Embryonic facial prominence (tissue), 1 donor: ENCODE data around the gene ARHGDIA.
A peak's percentile ranks its signal among the peaks of the same experiment; 100 is the strongest.
"Not testable (repeated sequence)": the region's sequence is repeated elsewhere in the genome, so short reads cannot be mapped to it uniquely, and the experiment has no call there.

Experiments
- DNase-seq: peaks from one replicate; pipeline ENCODE4 v3.0.0-alpha.2; 2016; ENCODE audit errors: extremely low spot score

Gene ARHGDIA

GRCh38 chr17:81843713-81844326 is 27.3 kb downstream of the ARHGDIA start:
- no peak for DNase-seq

DNA sequence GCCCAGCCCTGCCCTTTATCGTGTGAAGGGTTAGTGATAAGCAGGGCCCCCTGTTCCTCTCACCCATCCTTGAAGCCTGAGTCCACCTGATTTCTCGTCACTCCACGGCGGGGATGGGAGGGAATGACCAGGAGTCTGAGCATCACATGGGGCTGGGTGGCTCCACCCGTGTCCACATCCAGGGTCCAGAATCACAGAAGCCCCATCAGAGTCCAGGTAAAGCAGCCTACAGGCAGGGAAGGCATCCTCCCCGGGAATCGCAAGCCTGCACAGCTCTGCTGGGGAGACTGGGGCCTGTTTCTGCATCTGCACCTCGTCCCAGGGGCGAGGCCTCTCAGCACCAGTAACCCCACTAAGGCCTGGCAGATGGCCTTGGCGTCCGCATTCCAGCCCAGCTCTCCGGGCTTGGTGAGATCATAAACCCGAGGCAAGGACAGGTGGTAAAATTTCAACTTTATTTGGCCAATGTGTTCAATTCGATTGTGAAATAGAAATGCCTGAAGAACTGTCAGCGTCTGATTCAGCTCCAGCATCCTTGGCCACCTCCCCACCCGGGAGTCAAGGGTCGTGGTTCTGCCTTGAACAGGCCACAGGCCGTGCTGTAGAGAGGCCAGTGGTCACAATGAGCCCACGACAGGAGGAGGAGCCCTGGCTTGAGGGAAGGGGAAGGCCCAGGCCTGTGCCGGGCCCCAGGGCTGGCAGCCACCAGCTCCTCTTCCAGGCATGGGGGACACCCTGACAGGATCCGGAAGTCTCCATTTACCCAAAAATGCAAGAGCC is 28.2 kb downstream of the ARHGDIA start:
- no peak for DNase-seq

DNA sequence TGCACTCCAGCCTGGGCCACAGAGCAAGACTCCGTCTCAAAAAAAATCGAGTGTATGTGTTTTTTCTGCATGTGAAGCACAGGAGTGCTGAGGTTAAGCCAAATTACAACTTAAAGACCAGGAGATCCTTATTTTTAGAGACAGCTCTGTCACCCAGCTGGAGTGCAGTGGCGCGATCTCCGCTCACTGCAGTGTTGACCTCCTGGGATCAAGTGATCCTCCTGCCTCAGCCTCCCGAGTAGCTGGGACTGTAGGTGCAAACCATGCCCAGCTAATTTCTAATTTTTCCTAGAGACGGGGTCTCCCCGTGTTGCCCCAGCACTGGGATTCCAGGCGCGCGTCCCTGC is 28.8 kb downstream of the ARHGDIA start:
- DNase-seq: no peak

DNA sequence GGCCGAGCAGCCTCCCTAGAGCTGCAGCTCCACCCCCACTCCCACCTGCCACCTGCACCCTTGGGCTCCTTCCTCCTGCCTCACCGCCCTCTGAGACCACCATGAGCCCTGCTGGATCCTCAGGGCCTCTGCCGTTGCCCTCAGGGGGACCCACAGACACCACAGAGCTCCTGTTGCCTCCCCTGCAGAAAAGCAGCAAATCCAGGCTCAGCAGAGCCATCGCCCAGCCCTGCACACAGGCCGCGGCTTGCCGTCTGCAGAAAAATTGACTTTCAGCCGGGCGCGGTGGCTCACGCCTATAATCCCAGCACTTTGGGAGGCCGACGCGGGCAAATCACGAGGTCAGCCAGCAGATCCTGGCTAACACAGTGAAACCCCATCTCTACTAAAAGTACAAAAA is 29.3 kb downstream of the ARHGDIA start:
- no peak for DNase-seq

DNA sequence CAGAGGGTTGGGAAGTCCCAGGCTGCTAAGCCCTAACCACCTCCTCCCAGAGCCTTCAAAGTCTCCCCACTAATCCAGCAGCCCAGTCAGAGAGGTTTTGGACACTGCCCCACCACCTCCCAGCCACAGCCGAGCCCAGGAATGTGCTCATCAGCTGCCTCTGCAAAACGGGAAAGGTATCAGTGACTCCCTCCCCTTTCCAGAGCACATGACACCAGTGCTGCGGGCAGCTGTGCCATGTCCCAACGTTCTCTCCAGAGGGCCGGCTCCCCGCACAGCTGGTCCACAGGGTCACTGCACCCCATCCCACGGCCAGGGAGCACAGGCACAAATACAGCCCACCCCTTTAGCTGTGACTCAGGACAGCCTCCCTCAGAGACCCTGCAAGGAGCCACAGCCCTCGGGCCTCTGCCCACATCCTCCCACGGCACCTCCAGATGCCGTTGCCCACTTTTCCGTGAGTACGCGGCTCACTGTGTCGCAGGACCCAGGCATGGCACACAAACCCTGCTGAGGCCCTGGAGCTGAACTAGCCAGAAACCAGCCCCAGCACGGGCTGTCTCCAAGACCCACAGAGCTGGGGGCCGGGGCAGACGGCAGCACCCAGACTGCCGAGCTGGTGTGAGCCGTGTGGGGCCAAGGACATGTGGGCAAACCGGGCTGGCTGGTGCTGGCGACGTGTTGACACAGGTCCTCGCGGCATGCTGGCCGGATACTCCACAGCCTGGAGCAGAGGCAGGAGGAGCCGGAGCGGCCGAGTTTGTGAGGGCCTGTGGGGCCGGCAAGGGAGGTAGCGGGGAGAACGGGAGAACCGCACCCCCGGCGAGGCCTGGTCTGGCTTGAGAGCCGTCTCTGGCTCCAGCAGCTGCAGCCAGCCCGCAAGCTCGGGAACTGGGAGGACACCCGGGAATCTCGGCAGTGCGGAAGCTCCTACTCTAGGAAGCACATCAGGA is 30.0 kb downstream of the ARHGDIA start:
- no peak for DNase-seq

DNA sequence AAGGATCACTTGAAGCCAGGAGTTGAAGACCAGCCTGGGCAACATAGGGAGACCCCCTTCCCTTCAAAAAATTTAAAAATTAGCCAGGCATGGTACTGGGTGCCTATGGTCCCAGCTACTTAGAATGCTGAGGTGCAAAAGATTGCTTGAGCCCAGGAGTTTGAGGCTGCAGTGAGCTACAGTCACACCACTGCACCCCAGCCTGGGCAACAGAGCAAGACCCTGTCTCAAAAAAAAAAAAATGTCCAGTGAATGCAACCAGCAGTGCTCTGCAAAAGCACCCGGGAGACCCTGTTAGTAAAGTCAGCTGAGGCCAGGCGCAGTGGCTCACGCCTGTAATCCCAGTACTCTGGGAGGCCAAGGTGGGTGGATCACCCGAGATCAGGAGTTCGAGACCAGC is 31.1 kb downstream of the ARHGDIA start:
- DNase-seq: not testable (repeated sequence)

DNA sequence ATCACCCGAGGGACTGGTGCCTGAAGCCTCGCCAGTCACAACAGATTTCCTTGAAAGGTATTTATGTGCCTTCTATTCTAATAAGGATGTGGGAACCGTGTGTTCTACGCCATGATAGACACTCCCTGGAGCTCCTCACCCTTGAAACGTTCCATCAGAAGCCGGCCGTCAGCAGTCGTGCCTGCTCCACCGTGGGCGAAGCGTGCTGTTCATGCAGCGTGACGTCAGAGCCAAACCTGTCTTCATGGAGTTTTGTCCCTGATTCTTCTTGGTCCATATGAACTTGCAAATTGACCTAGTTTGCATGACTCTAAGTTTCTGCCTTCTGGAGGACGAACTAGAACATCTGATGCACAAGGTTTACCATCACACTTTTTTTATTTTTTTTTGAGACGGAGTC is 31.8 kb downstream of the ARHGDIA start:
- DNase-seq: no peak

DNA sequence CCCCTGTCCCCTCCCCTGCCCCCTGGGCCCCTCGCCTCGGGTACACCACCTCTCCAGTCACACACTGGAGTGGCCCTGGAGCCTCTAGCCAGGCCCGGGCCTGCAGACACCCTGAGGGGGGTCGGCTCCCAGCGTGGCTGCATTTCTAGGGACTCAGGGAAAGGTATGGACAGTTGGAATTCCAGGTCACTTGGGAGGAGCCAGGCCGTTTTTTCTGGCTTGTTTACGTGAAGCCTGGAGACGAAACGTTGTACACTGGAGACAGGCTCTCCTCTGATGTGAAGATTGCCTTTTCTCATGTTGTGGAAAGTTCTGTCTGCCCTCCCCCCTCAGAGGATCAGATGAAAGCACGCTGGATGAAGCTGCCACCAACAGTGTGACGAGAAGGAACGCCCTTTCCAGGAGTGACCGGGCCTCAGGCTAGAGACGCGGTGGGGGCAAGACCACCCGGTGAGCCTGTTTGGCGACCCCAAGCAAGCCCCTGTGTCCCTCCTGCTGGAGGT is 32.3 kb downstream of the ARHGDIA start:
- DNase-seq: no peak

- no peak for DNase-seq
Measured at GRCh38 chr17:81837641-81838040, 33.5 kb downstream of the ARHGDIA start.

DNA sequence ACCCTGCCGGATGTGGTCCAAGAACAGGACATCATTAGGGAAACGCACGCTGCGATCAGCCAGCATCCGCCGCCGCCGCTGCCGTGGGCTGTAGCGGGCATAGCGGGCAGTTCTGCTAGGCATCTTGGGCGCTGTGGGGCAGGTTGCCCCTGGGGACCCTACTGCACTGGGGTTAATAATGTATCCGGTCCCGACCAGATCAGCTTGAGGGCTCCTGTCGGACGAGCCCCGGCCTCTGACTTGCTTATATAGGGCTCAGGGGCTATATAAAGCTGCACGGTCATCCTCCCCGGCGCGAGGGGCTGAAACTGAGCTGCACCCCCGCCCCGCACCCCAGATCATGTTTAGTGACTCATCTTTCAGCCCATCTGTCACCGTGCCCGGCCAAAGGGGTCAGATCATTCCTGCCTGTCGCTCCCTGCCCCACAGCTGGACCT is 36.3 kb downstream of the ARHGDIA start, which contains the start of gene PPP1R27:
TSS of gene PPP1R27 (minus strand) at position 220 of the 437 bp plus-strand sequence. CDS start at position 123, 97 bp downstream.
- DNase-seq: no peak

DNA sequence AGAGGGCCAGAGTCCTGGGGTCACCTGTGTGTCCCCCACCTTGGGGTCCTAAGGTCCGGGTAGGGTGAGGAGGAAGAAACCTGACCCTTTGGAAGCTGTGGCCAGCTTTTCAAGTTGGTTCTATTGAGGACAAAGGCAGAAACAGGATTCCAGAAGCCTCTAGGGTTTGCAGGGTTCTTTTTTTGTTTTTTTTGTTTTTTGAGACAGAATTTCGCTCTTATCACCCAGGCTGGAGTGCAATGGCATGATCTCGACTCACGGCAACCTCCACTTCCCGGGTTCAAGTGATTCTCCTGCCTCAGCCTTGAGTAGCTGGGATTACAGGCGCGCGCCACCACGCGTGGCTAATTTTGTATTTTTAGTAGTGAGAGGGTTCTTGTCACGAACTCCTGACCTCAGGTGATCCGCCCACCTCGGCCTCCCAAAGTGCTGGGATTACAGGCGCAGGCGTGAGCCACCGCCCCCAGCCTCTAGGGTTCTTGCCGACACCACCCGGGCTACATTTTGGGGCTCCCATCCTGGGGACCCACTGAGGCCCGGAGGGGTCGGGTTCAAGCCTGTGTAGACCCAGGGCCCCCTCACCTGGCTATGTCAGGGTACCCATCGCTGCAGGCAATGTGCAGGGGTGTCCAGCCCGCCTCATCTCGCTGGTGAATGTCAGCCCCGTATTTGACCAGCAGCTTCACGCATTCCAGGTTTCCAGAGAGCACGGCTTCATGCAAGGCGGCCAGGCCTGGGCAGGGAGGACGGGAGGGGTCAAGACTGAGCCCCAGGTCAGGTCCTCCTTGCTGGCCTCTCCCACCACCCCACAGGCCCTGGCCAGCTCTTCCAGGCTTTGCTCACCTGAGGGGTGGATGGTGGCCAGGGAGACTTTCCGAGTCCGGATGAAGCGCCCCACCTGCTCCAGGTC is 37.0 kb downstream of the ARHGDIA start:
- no peak for DNase-seq

GRCh38 chr17:81833160-81833920 is 37.8 kb downstream of the ARHGDIA start, which contains the start of gene MCRIP1:
MCRIP1 (minus strand) TSS chr17:81833291; CDS start chr17:81824506, 8,785 bp downstream.
- peak; percentile 77 for DNase-seq

DNA sequence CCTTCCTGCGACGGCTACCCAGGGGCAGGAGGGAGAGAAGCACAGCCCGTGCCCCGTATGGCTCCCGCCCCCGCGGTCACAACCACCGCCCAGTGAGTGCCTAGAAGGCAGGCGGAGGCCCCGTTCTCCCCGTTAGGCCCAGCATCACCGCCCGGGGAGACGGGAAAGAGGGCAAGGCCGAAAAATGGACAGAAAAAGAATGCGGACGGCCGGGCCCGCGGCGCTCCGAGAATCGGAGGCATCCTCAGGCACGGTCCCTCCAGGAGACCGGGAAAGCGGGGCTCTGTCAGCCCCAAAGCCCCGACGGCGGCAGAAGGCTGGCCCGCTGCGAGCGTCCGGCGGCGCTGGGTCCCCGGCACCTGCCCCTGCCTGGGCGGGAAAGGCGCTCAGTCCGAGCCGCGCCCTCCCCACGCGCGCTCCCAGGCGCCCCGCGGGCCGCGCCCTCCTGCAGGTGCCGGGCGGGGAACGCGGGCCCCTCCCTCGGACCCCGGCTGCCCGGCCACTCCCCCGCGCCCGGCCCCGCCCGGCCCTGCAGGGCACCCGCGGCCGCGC is 38.5 kb downstream of the ARHGDIA start:
- no peak for DNase-seq

DNA sequence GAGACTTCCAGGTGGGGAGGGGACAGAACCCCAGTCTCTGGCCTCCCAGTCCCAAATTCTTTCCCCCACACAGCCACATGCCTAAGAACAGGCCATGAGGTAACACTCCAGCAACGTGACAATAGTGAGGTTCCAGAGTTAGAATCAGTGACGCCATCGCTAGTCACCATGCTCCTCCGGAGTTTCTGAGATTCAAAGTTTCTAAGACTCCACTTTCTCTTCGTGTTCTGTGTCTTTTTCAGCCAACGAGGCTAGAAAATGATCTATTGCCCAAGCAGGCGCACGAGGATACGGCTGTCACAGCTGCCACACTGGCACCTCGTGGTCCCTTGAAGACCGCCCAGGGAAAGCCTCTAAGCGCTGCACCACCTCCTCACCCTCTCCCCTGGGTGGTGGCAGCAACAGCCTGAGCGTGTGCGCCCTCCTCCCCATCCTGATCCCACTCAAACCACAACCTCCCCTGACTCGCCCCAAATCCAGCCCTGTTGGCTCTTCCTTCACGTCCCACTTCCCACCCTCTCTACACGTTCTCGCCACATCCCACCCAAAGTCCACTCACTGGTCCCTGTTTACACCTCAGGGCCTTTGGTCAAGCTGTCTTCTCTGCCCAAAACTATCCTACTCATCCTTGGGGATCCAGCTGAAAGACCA is 39.1 kb downstream of the ARHGDIA start:
- DNase-seq: no peak

DNA sequence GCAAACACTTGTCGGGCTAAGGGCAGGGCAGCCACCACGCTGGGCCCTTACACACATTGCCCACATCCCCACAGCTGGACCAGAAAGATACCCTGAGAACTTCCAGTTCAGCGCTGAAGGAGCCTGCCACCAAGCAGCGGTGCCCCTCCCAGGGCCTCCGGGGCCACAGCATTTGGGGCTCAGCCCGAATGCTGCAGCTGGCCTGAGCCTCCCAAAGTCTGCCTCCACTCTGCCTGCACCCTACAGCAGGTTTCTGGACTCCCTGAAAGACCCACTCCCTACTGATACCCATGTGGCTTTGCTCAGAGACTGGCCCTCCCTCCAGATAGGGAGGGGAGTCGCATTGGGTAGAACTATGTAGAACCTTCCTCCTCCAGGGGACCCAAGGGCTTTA is 39.6 kb downstream of the ARHGDIA start:
- DNase-seq: no peak

GRCh38 chr17:81829858-81830257 is 41.3 kb downstream of the ARHGDIA start:
- DNase-seq: no peak

- no peak for DNase-seq
Measured at GRCh38 chr17:81828656-81829055, 42.5 kb downstream of the ARHGDIA start.

DNA sequence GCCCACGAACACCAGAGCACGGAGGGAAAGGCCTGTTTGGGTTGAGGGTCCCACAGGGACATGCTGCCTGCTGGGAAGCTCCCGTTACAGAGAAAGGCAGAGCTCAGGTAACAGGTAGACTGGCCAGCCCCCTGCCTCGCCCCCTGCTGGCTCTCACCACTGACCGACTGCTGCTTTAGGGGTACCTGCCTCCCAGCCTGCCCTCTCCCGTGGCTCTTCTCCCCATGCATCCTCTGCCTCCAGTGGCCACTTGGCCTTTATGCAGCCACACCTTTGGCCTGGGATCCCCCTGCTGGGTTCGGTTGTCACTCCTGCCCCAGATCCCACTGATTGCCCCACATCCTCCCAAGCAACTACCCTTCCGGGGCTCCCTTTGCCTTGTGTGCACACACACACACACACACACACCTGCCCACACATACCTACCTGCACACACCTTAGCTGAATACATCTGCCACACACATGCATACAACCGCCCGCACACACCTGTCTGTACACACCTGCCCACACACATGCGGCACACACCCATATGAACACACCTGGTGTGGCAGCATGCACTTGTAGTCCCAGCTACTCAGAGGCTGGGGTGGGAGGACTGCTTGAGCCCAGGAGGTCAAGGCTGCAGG is 45.2 kb downstream of the ARHGDIA start:
- no peak for DNase-seq

DNA sequence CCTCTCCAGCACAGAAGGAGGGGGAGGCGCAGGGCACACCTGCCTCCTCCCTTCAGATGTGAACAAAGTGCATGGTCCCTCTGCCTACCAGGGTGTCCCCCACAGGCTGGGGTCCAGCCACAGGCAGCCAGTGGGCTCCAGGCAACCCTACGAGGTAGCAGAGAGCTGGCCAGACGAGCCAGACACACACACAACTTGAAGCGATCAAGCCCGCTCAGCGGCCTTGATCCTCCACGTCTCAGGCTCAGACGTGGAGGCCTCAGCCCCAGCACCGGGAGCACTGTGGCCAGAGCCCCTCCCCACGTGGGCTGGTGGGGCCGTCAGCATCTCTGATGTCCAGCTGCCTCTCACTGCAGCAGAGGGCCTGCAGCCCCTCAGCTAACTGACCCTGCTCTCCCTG is 46.5 kb downstream of the ARHGDIA start:
- DNase-seq: no peak
